CD4-positive, alpha-beta T cell treated with Interleukin-4 for 1 hour (primary cell): ENCODE measurements around the gene SND1.

ENCODE experiments used
- DNase-seq, 2 donors: peaks; one replicate each; pipeline ENCODE4 v3.0.0-alpha.2; 2020 to 2022

The SND1 gene

DNA sequence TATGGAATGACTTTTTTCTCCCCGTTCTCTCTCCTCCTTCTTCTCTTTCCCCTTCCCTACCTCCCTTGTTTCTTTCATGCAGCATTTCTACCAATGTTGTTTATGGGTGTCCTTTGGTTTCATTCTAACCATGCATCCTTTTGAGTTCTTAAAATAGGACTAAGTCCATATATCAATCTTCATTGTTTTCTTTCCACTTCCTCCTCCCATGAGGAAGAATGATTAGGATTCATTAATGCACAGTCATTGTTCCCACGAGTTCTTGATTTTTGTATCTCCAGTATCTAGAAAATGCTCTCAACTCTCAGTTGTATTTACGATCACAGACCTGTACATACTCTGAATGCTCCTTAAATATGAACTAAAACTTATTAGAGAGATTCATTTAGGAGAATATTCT lies 226.0 kb downstream of the SND1 start:
- DNase-seq, result no peak

DNA sequence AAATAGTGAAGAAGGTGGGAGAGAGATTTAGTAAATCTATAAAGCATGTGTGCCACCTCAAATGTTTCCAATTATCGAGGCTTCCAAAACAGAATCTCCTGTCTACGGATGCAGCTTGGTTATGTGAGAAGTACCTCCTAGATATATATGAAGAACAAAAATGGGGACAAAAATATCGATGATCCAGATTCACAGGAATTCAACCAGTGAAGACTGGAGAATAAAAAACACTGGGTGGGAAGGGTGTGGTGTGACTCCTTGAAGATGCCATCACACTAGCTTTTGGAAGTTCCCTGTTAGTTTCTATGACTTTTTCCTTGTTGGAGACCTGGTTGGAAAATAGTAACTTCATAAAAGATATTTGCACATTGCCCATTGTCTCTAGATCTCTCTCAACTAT lies 226.8 kb downstream of the SND1 start:
- no peak for DNase-seq

DNA sequence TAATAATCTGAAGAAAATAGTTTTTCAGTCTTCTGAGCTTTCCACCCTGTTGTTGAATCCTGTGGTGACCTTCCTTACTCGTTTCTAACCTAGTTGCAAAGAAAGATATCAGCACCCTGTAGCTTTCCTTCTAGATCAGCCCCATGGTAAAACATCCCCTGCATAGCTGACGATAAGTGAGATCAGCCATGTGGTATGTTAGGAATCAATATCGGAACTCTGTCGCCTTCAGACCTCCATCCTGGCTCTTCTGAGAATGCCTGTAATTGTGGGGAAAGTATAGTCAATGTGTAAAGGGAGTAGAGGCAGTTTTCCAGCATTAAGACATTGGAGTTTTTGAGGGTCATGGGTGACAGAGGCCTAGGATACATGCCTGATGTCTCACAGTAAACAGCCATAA lies 227.4 kb downstream of the SND1 start:
- DNase-seq, result no peak

DNA sequence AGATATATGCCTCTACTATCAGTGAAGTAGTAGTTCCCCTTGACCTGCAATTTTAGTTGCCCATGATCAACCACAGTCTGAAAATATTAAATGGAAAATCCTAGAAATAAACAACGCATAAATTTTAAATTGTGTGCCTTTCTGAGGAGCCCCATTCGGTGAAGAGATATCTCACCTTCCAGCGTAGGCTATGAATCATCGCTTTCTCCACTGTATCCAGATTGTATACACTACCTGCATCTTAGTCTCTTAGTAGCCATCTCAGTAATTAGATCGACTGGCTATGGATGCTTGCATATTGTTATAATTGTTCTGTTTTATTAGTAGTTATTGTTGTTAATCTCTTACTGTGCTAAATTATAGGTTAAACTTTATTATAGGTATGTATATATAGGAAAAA lies 227.9 kb downstream of the SND1 start:
- no peak for DNase-seq

DNA sequence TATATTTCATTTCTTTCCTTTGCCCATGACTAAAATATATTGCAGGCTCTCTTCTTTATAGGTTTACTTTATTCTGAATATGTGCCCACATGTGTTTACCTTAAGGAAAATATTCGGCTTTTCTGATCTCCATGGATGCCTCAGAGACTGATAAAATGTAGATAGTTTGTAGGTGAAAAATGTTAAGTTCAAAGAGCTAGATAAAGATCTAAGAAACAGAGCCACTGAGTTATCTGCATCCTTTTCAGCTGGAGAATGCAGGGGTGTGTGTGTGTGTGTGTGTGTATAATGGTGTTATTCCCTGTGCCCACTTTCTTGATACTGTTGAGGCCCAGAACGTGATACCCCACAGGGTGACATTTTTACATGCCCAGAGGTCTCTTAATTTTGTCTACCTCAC lies 228.5 kb downstream of the SND1 start:
- DNase-seq, result no peak

DNA sequence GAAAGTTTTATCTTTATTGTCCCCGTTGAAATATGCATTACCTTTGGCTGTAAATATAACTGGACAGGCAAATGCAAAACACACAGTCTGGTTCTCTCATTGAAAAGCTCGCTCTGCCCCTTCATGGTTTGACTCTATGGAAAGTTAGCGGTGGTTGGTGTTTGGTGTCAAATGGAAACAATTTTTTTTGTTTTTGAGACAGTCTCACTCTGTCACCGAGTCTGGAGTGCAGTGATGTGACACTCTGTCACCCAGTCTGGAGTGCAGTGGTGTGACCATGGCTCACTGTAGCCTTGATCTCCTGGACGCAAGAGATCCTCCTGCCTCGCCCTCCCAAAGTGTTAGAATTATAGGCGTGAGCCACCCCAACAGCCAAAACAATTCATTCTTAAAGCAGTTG lies 229.6 kb downstream of the SND1 start:
- DNase-seq, result no peak

DNA sequence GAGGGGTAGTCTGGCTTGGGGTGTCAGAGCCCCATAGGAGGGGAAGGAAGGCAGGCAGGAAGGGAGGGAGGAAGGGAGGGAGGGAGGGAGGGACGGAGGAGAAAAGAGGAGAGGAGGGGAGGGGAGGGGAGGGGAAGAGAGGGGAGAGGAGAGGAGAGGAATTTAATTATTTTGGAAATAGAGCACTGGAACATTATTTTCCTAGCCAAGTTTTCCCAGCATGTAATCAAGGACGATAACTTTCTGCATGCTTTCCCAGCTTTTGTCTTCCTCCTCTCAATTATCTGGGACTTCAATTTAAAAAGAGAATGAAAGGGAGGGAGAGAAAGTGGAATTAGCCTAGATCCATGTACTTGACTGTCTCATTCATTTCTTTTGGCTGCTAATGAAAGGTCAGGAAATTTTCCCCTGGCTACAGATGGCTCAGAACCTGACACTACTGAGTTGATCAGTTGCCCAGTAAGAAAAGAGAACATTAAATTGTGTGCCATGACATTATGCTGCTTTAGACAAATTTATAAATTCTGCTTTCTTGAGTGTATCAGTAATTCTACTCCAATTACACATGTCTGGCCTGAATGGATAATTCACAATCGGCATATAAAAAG lies 230.4 kb downstream of the SND1 start:
- DNase-seq, result no peak

DNA sequence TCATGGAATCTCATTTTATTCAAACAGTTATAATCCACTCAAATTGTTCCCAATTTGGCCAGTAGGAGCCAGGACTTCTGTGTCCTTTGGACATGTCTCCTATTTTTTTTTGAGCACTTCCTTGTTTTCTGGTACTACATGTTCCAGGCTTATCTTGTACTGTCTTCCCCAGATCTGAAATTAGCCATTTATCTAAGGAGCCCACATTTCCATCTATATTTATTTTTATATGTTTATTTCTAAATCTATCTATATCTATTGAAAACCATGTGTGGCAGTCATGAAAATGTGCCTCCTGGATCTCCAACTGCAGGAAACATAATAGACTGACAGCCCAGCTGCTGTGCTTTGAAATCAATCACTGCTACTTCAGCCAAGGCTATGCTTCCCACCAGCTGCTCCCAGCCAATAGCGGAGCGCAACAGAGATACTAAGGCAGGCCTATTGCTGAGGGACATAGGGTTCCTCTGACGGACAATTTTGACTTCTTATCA lies 232.1 kb downstream of the SND1 start:
- DNase-seq, result no peak

DNA sequence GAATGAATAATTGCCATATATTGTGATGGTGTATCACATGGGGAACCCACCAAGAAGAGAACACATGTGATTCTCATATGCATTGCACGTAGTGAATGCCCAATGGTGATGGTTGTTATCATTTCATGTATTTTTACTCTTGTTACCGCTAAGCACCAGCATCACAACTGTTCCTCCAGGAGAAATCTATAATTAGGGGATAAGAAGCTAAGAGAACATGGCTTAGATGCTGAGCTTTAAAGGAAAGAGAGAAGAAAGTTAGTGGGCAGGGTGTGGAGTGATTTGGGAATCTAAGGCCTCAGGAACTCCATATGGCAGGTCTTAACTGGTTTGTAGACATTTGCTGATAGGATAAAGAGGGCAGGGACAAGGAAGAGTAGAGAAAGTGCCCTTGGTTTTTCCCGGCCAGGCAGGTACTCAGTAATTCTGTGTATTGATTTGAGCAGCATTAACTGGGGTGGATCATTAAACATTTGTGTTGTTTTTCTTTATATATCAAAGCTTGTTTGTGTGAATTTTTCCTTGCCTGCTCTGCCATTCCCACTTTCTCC lies 233.3 kb downstream of the SND1 start:
- DNase-seq, result no peak

DNA sequence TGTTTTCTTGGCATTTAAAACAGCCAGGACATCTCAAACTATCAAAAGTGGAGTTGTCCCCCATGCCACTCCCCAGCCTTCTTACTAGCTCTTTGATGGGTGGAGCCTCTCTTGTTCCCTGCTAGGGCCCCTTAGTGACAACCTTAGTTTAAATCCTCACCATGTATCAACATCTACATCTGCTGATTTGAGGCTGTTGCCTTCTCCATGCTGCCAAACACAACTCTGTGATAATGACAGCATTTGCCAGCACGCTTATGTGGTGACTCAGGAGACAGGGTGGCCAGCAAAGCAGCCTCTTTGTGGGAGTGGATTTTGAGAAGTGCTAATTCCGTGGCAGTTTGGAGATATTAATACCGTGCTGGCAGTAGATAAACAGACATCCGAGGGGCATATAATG lies 233.8 kb downstream of the SND1 start:
- DNase-seq, result no peak

DNA sequence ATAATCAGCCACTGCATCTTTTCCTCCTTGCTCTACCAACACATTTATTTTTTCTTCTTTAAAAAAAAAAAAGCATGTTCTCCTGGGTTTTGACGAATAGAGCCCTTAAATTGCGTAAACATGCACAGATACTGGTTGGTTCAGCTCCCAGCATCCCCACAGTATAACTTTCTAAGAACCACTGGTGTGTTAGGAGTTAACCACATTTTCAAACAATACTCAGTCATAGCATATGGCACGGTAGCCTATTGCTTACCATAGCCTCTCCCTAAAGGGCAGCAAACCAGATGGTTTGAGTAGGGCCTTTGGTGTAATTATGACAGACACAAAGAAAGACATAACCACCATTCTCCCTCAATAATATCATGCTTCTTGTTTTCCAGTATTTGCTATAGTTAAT lies 234.3 kb downstream of the SND1 start:
- DNase-seq, result no peak

DNA sequence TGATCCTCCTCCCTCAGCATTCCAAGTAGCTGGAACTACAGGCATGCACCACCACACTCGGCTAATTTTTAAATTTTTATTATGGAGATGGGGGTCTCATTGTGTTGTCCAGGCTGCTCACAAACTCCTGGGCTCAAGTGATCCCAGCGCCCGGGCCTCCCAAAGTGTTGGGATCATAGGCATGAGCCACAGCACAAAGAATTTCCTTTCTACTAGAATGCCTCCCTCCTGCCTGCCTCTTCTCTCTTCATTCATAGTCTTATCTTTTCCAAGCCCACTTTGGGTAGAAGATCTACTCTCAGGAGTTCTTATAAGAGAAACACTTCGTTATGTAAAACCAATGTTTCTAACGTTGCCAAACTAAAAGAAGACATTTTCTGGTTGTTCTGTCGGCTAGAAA lies 235.1 kb downstream of the SND1 start:
- DNase-seq, result no peak

DNA sequence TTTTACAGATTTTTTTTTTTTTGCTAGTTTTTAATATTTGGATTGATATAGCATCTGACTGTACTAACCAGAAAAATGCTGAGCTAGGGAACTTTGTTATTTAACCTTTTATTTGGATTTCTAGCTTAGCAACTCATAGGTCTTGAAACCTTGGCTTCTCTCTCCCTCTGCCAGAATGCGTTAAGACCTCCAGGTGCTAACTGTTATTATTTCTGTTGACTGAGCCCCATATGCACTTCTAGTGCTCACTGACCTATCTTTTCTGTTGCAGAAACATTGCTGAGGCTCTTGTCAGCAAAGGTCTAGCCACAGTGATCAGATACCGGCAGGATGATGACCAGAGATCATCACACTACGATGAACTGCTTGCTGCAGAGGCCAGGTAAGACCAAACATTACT lies 235.6 kb downstream of the SND1 start:
- no peak for DNase-seq

DNA sequence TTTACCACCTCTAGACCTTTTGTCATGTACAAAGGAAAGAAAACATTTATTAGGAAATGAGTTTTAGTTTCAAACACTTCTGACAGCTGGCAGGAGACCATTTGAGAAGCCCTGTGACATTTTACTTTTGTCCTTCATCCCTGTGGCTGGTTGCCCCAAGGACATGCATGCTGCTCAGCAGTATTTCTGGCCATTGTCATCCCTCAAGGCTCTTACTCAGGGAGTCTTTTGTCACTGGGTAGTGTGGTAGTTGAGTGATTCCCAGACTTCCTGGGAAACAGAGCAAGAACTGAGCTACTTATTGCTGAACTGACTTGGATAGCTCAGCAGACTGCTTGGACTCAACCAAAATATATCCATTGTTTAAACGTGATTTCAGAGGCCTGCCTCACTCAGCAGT lies 236.4 kb downstream of the SND1 start:
- DNase-seq, result no peak

DNA sequence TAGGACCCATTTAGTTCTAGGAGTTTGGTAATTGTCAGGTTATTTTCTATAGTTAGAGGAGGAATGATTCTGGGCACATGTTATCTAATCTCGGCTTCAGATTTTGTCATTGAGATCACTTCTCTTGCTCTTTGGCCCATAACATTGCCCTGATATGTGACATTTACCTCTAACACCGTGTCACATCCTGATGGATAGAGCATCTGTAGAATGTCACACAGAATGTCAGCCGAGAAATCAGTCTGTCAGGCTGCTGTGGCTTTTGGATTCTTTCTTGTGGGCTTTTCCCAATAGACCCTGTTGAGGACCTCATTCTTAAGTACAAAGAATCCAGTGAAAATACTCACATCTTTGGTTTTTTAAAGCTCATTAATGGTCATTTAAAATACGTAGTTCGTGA lies 236.8 kb downstream of the SND1 start:
- DNase-seq, result no peak

DNA sequence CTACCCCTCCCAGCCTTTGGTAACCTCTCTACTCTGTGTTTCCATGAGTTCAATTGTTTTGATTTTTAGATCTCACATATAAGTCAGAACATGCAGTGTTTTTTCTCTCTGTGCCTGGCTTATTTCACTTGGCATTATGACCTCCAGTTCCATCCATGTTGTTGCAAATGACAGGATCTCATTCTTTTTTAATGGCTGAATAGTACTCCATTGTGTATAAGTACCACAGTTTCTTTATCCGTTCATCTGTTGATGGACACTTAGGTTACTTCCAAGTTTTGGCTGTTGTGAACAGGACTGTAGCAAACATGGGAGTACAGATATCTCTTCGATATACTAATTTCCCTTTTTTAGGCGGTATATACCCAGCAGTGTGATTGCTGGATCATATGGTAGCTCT lies 237.7 kb downstream of the SND1 start:
- no peak for DNase-seq

DNA sequence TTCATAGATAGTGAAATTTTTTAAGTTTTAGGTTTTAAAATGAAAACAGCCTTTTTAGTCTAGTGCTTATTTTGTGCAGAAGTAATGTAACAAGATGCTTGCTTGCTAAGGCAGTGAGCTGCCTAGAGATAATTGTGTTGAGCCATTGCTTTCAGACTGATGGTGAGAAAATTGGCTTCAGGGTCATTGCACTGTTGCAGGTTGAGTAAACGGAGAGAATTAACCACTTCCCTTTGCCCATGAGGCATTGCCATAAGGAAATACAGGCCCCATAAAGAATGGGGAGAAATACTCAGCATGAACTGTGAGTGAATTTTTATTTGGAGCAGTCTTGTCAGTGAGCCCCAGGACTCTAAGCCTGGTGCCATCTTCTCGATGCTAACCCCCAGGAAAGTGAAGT lies 238.7 kb downstream of the SND1 start:
- DNase-seq, result no peak

DNA sequence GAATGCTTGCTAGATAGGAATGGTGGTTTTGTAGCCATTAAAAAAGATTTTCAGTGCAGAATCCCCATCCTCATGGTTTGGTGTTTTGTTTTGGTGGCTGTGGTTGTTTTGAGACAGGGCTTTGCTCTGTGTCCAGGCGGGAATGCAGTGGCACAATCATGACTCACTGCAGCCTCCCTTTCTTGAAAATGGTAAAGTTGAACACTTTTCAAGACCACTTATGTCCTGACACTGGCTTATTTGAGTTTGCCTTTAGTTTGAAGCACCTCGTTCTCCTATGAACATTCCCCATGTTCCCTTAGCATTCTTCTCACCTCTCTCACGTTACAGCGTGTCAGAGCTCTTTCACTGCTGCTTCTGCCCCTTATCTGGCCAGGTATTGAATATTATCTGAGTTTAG lies 239.2 kb downstream of the SND1 start:
- no peak for DNase-seq

DNA sequence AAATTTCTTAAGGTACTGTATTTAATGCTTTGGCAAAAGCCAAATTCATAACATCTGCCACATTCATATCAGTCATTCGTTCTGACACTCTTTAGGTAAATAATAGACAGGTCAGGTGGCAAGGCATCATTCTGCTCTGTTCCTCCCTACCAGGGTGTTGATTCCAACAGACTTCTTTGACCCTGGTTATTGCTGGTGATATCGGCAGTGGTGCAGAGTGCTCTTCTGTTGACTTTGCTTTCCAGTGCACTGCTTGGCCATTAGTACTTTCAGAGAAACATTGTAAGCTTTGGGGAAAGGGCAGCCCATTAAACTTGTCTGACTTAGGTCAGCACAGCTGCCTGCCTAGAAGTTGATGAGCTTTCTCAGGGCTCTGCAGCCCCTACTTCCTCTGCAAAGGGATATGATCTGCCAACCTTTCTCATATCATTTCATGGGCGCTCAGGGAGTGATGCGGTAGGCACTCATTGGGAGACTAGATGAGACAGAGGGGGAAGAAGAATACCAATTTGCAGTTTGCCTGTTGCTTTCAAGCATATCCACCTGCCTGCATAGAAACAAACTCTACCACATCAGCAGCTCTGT lies 240.0 kb downstream of the SND1 start:
- no peak for DNase-seq

DNA sequence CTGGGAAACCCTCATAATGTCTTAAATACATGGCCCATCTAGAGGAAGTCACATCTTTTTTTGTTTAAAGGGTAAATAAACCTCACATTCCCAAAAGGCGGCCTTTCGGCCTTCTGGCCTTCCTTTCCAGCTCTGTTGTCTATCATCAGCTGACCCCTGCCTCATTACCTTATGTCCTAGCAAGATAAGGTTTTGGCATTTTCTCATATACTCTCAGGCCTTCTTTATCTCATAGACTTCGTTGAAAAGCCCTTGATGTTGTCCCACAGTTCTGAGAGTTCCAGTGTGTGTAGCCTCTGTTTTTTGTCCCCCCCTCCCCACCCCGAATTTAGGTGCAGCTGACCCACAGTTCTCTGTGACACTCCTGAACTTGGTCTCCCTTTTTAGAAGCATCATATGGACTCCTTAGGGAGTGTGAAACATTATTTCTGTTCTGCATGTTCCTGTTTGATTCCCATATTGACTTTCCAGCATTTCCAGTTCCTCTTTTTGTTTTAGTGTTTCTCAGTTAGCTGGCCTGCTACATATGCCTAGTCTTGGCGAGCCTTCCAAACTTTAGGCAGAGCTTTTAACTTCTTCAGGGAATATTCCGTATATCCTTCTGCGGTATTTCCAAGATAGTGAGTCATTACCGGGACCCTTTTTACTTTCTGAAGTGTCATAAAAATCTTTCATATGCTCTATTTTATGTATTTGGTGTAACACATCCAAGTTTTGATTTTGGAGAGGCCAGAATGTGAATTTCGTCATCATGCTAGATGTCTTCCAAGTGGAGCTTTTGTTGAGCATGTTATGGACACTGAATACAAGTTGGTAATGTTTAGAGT lies 240.7 kb downstream of the SND1 start:
- DNase-seq, result no peak

DNA sequence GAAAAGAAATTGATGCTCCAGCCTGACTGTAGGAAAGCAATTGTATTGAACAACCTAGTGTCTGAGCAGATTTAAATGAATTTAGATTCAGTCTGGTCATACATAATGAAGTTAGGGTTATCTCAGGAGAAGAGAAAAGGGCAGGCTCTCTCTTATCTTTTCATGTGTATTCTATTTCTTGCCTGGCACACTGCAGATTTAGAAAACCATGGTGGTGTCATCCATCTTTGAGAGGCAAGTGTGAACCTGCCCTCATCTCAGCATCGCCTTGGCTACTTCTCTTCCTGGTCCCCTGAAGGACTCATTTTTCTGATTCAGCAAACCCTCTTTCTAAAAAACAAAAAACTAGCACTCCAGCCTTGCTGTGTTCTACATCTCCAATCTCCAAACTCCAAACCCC lies 241.6 kb downstream of the SND1 start:
- DNase-seq, result no peak

DNA sequence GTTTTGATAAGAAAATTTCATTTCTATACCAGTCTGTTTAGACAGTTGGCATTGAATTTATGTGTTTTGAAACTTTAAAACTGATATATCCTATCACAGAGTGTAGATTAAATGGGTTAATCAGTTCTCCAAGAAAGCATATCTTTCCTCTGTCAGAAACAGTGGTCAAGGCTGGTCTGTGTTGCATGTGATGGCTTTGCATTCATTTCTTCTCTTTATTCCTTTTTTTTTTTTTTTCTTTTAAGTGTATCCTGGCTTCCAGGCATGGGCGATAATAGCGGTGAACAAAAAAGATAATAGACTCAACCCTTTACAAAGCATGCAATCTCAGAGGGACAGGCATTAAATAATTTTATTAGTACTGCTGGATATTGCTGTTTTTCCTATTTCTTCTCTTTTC lies 242.6 kb downstream of the SND1 start:
- DNase-seq, result no peak

DNA sequence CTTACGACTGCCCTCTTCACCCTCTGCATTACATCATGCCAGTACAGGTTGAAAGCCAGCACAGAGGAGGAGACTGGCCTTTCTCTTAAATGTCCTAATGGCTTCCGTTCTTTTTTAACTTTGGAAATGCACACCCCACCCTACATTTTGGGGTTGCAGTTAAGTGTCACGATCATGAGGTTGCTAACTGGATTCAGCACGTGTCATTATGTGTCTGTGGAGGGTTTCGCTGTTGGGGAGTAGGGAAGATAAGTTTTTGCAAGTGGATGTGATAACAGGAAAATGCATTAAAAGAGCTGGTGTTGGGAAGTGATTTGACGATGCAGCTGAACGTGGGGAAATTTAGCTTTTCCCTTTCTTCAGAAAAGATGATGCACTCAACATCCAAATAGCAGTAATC lies 243.4 kb downstream of the SND1 start:
- no peak for DNase-seq

DNA sequence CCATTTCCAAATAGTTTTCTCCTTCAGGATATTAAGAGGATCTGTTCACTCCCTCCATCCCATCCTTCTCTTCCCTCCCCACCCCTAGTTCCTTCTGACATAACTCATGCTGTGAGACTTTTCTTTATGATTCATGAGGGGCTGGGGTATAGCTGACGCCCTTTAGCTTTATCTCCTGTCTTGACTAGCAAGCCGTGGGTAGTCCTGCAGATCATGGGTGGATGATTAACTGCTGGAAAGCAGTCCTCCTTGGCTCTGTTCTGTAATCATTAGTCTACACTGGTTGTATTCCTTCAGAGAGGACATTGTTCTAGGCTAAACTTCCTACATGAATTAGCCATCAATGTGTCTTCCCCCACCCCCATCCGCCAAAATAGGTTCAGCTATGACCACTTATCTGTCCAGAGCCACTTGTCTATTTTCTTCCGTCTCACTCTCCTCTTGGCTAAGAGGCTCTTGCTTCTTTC lies 243.9 kb downstream of the SND1 start:
- no peak for DNase-seq
